H1 (cell line): ENCODE measurements around the gene TBRG4. TPM values are rescaled to one million over a fixed set of nuclear protein-coding genes. Genes with fewer than 3 reads are reported as not detected.

Experiments used
- ATF3 ChIP-seq: IDR thresholded peaks from 2 replicates; pipeline ENCODE4 v1.6.1; 2011; ENCODE audit warnings: low read depth, mild to moderate bottlenecking, low read length; ENCODE audit not compliant: insufficient read depth
- CTCF ChIP-seq, 3 experiments: IDR thresholded peaks; 1 replicate in 2 of 3; 2 replicates in 1 of 3; pipeline versions ENCODE4 v1.5.1 to v1.6.1; 2011; ENCODE audit warnings: low read length in 3 of 3, mild to moderate bottlenecking in 3 of 3, inconsistent platforms in 2 of 3, low read depth in 1 of 3, moderate library complexity in 1 of 3; ENCODE audit not compliant: insufficient read depth in 1 of 3; ENCODE audit errors: control extremely low read depth in 1 of 3
- KDM1A ChIP-seq: fragments of 200-600, 300-600 bp; sonication (generic); IDR thresholded peaks from 2 replicates; pipeline ENCODE4 v1.7.1; 2016; ENCODE audit warnings: mild to moderate bottlenecking, low read length, borderline replicate concordance
- RNF2 ChIP-seq: fragments of 200-900, 300-1000 bp; sonication (generic); IDR thresholded peaks from 2 replicates; pipeline ENCODE4 v1.7.1; 2016; ENCODE audit warnings: borderline replicate concordance, low read depth, mild to moderate bottlenecking, antibody characterized with exemption, low read length; ENCODE audit not compliant: poor library complexity, severe bottlenecking; ENCODE audit errors: missing control alignments
- SIRT6 ChIP-seq: IDR thresholded peaks from one replicate; pipeline ENCODE4 v1.7.1; 2012; ENCODE audit warnings: low read length, inconsistent platforms
- SIX5 ChIP-seq: IDR thresholded peaks from 2 replicates; pipeline ENCODE4 v1.6.1; 2011; ENCODE audit warnings: mild to moderate bottlenecking, low read depth, low read length
- SP2 ChIP-seq: IDR thresholded peaks from 2 replicates; pipeline ENCODE4 v1.6.1; 2012; ENCODE audit warnings: mild to moderate bottlenecking, low read length, inconsistent platforms
- polyA plus RNA-seq, 7 experiments: library from polyadenylated mRNA; depleted of rRNA in 3 of 7; stranded (reverse) in 5 of 7; unstranded in 2 of 7; fragments of >200 nt in 5 of 7; fragments of 200-250 nt in 2 of 7; gene quantifications; 1 replicate in 5 of 7; 2 replicates in 1 of 7; 4 replicates in 1 of 7; pipeline versions ENCODE4 v1.2.1 to v1.2.3, GENCODE V29; 2011 to 2013; ENCODE audit warnings: missing spikeins in 2 of 7, mixed read lengths in 2 of 7
- total RNA-seq: library from RNA; stranded (reverse); fragmentation: NEBNext Ultra II Directional; extraction: Animal tissue kit (Norgen Biotek cat#: 25700); gene quantifications from 2 replicates; pipeline ENCODE4 v1.2.1, GENCODE V29; 2021

Gene TBRG4
- total and polyA plus RNA-seq, 2 of the 8 experiments (the other 6 are each of a cell fraction or from before 2014, with no cell fraction given): 110 to 137 TPM

- TF ChIP-seq RNF2 (no peak), SIRT6 (no peak), CTCF (IDR thresholded peaks at IDR 0.05; ENCODE audit: control extremely low read depth in 1 of 3, insufficient read depth in 1 of 3, low read depth in 1 of 3, low read length in 3 of 3) (no peak), SP2 (no peak), KDM1A (no peak), SIX5 (no peak), ATF3 (no peak)
- TF ChIP-seq, all 59 proteins: peak for 0
Measured at GRCh38 chr7:45129181-45129800, 17.8 kb upstream of the TBRG4 start (continued).
